ENCODE results near the gene CD200R1.
"Not testable (repeated sequence)": the region's sequence is repeated elsewhere in the genome, so short reads cannot be mapped to it uniquely, and the experiment has no call there.

The CD200R1 gene

GRCh38 chr3:112931736-112932521 lies 43.0 kb downstream of the CD200R1 start:
- no peaks in the 10 kb centered on the region for H3K9me3 ChIP-seq (ENCODE audit: control insufficient read depth, insufficient read depth, low read depth, low read length)
- H3K27ac ChIP-seq (ENCODE audit: low read depth, low read length) = no peak overlapping the region
- H3K4me1 ChIP-seq (ENCODE audit: control insufficient read depth, insufficient read depth, low read length) = no peaks in the 10 kb centered on the region
- no peaks in the 10 kb centered on the region for H3K27me3 ChIP-seq (ENCODE audit: control insufficient read depth, insufficient read depth, low read length)
- H3K36me3 ChIP-seq (ENCODE audit: control insufficient read depth, insufficient read depth, low read length) = no peaks in the 10 kb centered on the region
- H3K9ac ChIP-seq (ENCODE audit: low read length) = no peak overlapping the region
- no peak overlapping the region for H3K4me3 ChIP-seq (ENCODE audit: low read depth, low read length)

DNA sequence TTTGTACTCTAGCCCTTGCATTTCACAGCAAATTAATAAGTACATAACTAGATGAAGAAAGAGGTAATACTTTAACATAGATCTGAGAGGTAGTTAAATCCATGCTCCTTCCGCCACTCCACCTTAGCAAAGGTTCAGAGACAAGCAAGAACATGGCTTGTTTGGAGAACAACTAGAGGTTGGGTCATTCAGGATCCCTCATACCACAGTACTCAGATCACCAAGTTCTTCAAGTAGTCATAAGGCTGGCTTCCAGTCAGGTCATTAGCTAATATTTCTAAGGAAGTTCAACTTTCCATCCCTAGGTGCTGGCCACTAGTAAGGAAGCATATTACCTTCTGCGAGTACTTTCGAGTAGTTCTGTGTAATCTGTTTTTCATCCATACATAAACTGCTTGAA lies 44.1 kb downstream of the CD200R1 start:
- H3K4me3 ChIP-seq (ENCODE audit: low read depth, low read length) = no peak overlapping the region
- no peaks in the 10 kb centered on the region for H3K9me3 ChIP-seq (ENCODE audit: control insufficient read depth, insufficient read depth, low read depth, low read length)
- no peaks in the 10 kb centered on the region for H3K36me3 ChIP-seq (ENCODE audit: control insufficient read depth, insufficient read depth, low read length)
- H3K27me3 ChIP-seq (ENCODE audit: control insufficient read depth, insufficient read depth, low read length) = no peaks in the 10 kb centered on the region
- no peaks in the 10 kb centered on the region for H3K4me1 ChIP-seq (ENCODE audit: control insufficient read depth, insufficient read depth, low read length)
- H3K9ac ChIP-seq (ENCODE audit: low read length) = no peak overlapping the region
- no peak overlapping the region for H3K27ac ChIP-seq (ENCODE audit: low read depth, low read length)

DNA sequence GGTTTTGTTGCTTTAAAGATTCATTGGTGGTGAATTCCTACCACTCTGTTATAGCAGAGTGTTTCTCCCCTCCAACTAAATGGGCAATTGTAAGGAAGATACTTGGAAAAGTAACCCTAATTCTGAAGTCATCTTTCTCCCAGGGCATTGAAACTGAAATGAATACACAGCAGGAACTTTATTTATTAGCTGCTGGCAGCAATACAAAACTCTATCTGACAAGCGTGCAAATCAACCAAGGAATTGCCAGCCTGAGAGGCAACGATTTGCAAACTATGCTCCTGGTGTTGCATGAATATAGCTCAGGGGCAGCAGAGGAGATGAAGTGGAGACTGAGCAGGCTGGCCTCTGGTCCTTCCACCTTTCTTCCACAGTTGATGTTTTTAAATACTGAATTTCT lies 48.9 kb downstream of the CD200R1 start:
- no peak overlapping the region for H3K4me3 ChIP-seq (ENCODE audit: low read depth, low read length)
- H3K27me3 ChIP-seq (ENCODE audit: control insufficient read depth, insufficient read depth, low read length) = no peaks in the 10 kb centered on the region
- no peaks in the 10 kb centered on the region for H3K4me1 ChIP-seq (ENCODE audit: control insufficient read depth, insufficient read depth, low read length)
- no peak overlapping the region for H3K9ac ChIP-seq (ENCODE audit: low read length)
- H3K9me3 ChIP-seq (ENCODE audit: control insufficient read depth, insufficient read depth, low read depth, low read length) = no peaks in the 10 kb centered on the region
- H3K36me3 ChIP-seq (ENCODE audit: control insufficient read depth, insufficient read depth, low read length) = no peaks in the 10 kb centered on the region
- H3K27ac ChIP-seq (ENCODE audit: low read depth, low read length) = no peak overlapping the region

DNA sequence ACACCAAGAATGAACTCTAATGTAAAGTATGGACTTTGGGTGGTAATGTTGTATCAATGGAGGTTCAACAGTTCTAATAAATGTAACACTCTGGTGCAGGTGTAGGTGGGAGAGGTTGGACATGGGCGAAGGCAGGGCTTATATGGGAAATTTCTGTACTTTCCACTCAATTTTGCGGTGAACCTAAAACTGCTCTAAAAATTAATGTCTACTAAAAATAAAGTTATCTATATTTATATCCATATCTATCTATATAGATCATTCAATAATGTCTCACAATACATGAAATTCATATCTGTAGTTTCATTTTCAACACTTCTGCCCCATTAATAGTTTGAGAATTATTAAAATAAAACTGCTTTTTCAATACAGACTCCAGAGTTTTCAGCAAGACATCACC lies 49.3 kb downstream of the CD200R1 start:
- H3K27ac ChIP-seq (ENCODE audit: low read depth, low read length) = no peak overlapping the region
- no peaks in the 10 kb centered on the region for H3K36me3 ChIP-seq (ENCODE audit: control insufficient read depth, insufficient read depth, low read length)
- H3K27me3 ChIP-seq (ENCODE audit: control insufficient read depth, insufficient read depth, low read length) = no peaks in the 10 kb centered on the region

DNA sequence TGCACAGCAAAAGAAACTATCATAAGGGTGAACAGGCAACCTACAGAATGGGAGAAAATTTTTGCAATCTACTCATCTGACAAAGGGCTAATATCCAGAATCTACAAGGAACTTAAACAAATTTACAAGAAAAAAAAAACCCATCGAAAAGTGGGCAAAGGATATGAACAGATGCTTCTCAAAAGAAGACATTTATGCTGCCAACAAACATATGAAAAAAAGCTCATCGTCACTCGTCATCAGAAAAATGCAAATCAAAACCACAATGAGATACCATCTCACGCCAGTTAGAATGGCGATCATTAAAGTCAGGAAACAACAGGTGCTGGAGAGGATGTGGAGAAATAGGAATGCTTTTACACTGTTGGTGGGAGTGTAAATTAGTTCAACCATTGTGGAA lies 55.4 kb downstream of the CD200R1 start:
- H3K9me3 ChIP-seq (ENCODE audit: control insufficient read depth, insufficient read depth, low read depth, low read length); H3K4me3 ChIP-seq (ENCODE audit: low read depth, low read length); H3K9ac ChIP-seq (ENCODE audit: low read length); H3K36me3 ChIP-seq (ENCODE audit: control insufficient read depth, insufficient read depth, low read length); H3K27me3 ChIP-seq (ENCODE audit: control insufficient read depth, insufficient read depth, low read length); H3K4me1 ChIP-seq (ENCODE audit: control insufficient read depth, insufficient read depth, low read length); H3K27ac ChIP-seq (ENCODE audit: low read depth, low read length): not testable (repeated sequence)

More for the DNA sequence above, 49.3 kb downstream of the CD200R1 start:
- H3K9me3 ChIP-seq (ENCODE audit: control insufficient read depth, insufficient read depth, low read depth, low read length) = no peaks in the 10 kb centered on the region
- no peaks in the 10 kb centered on the region for H3K4me1 ChIP-seq (ENCODE audit: control insufficient read depth, insufficient read depth, low read length)
- no peak overlapping the region for H3K4me3 ChIP-seq (ENCODE audit: low read depth, low read length)
- no peak overlapping the region for H3K9ac ChIP-seq (ENCODE audit: low read length)

DNA sequence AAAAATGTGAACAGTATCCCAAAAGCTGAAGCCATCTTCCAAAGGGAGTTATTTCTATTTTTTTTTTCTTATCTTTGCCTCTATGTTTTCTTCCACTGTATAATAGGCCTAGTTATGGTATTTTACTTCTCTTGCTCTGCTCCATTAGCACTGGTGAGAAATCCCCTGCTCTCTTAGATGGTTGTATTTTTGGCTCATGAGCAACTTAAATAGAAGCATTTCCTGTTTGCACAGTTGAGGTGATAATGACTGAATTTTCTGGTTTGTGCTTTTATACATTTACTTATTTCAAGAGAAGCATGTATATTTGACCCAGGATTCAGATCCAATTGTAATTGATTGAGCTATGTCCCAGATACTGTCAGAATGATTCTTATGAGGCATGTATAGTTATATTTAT lies 66.7 kb downstream of the CD200R1 start:
- no peaks in the 10 kb centered on the region for H3K36me3 ChIP-seq (ENCODE audit: control insufficient read depth, insufficient read depth, low read length)
- no peak overlapping the region for H3K4me3 ChIP-seq (ENCODE audit: low read depth, low read length)
- no peak overlapping the region for H3K27ac ChIP-seq (ENCODE audit: low read depth, low read length)
- no peaks in the 10 kb centered on the region for H3K4me1 ChIP-seq (ENCODE audit: control insufficient read depth, insufficient read depth, low read length)
- H3K27me3 ChIP-seq (ENCODE audit: control insufficient read depth, insufficient read depth, low read length) = no peaks in the 10 kb centered on the region
- peaks cover 7% of the 10 kb centered on the region for H3K9me3 ChIP-seq (ENCODE audit: control insufficient read depth, insufficient read depth, low read depth, low read length)
- no peak overlapping the region for H3K9ac ChIP-seq (ENCODE audit: low read length)

- Histone ChIP-seq H3K36me3 (ENCODE audit: control insufficient read depth, insufficient read depth, low read length) (no peaks in the 10 kb centered on the region), H3K9me3 (ENCODE audit: control insufficient read depth, insufficient read depth, low read depth, low read length) (peaks cover 13% of the 10 kb centered on the region), H3K4me3 (ENCODE audit: low read depth, low read length) (no peak overlapping the region), H3K4me1 (ENCODE audit: control insufficient read depth, insufficient read depth, low read length) (no peaks in the 10 kb centered on the region), H3K27ac (ENCODE audit: low read depth, low read length) (no peak overlapping the region), H3K9ac (ENCODE audit: low read length) (no peak overlapping the region), H3K27me3 (ENCODE audit: control insufficient read depth, insufficient read depth, low read length) (no peaks in the 10 kb centered on the region)
These were observed 70.1 kb downstream of the CD200R1 start for GRCh38 chr3:112904786-112905185.

DNA sequence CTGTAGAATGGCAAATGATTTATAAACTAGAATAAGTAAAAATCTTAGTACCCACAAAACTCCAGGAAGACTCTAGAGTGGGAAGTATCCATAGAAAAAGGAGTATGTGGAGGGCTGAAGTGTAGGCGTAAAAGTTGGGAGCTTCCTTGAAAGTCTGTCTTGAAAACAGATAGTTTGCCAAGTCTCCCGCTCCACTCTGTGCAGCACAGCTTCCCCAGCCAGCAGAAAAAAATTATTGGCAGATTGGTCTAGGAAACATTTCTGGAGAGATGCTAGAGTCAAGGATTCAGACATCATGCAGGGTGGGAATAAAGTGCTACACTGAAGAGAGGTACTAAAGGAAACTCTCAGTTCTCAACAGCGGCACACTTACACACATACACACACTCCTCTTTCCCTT lies 74.8 kb downstream of the CD200R1 start:
- peaks cover 13% of the 10 kb centered on the region for H3K9me3 ChIP-seq (ENCODE audit: control insufficient read depth, insufficient read depth, low read depth, low read length)
- H3K4me1 ChIP-seq (ENCODE audit: control insufficient read depth, insufficient read depth, low read length) = peaks cover 18% of the 10 kb centered on the region
- no peak overlapping the region for H3K27ac ChIP-seq (ENCODE audit: low read depth, low read length)
- H3K9ac ChIP-seq (ENCODE audit: low read length) = no peak overlapping the region
- no peak overlapping the region for H3K4me3 ChIP-seq (ENCODE audit: low read depth, low read length)
- H3K27me3 ChIP-seq (ENCODE audit: control insufficient read depth, insufficient read depth, low read length) = no peaks in the 10 kb centered on the region
- H3K36me3 ChIP-seq (ENCODE audit: control insufficient read depth, insufficient read depth, low read length) = no peaks in the 10 kb centered on the region

DNA sequence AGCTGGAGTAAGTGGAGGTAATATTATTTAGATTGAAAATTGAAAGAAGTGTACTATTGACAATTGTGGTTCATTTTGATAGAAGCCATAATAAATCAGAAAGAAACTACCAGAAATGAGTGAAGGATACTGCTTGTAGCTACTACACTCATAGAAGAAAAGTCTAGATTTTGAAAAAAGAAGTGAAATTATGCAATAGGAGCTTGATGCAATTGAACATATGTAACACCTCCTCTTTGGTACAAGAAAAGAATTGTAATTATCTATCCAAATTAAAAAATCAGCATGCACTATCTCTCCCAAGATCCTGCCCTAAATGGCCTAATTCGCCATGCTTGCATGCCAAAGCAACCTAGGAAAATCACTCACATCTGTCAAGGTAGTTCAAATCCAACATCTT lies 77.1 kb downstream of the CD200R1 start:
- Histone ChIP-seq H3K27me3 (ENCODE audit: control insufficient read depth, insufficient read depth, low read length) (no peaks in the 10 kb centered on the region), H3K36me3 (ENCODE audit: control insufficient read depth, insufficient read depth, low read length) (no peaks in the 10 kb centered on the region), H3K9ac (ENCODE audit: low read length) (no peak overlapping the region), H3K27ac (ENCODE audit: low read depth, low read length) (no peak overlapping the region), H3K4me1 (ENCODE audit: control insufficient read depth, insufficient read depth, low read length) (peaks cover 27% of the 10 kb centered on the region), H3K9me3 (ENCODE audit: control insufficient read depth, insufficient read depth, low read depth, low read length) (0 out of 2 replicates have a peak, but pooled peaks cover under 1% of the 10 kb centered on the region), H3K4me3 (ENCODE audit: low read depth, low read length) (no peak overlapping the region)

GRCh38 chr3:112894258-112894657 lies 80.6 kb downstream of the CD200R1 start:
- H3K4me3 ChIP-seq (ENCODE audit: low read depth, low read length) = no peak overlapping the region
- H3K27me3 ChIP-seq (ENCODE audit: control insufficient read depth, insufficient read depth, low read length) = no peaks in the 10 kb centered on the region
- peaks cover 33% of the 10 kb centered on the region for H3K4me1 ChIP-seq (ENCODE audit: control insufficient read depth, insufficient read depth, low read length)
- no peak overlapping the region for H3K27ac ChIP-seq (ENCODE audit: low read depth, low read length)
- no peaks in the 10 kb centered on the region for H3K9me3 ChIP-seq (ENCODE audit: control insufficient read depth, insufficient read depth, low read depth, low read length)
- H3K9ac ChIP-seq (ENCODE audit: low read length) = peak overlapping the region; percentile 32
- no peaks in the 10 kb centered on the region for H3K36me3 ChIP-seq (ENCODE audit: control insufficient read depth, insufficient read depth, low read length)

- H3K4me1 ChIP-seq (ENCODE audit: control insufficient read depth, insufficient read depth, low read length) = peaks cover 17% of the 10 kb centered on the region
- no peaks in the 10 kb centered on the region for H3K27me3 ChIP-seq (ENCODE audit: control insufficient read depth, insufficient read depth, low read length)
- H3K36me3 ChIP-seq (ENCODE audit: control insufficient read depth, insufficient read depth, low read length) = no peaks in the 10 kb centered on the region
- no peak overlapping the region for H3K4me3 ChIP-seq (ENCODE audit: low read depth, low read length)
- H3K27ac ChIP-seq (ENCODE audit: low read depth, low read length) = no peak overlapping the region
- H3K9ac ChIP-seq (ENCODE audit: low read length) = no peak overlapping the region
- no peaks in the 10 kb centered on the region for H3K9me3 ChIP-seq (ENCODE audit: control insufficient read depth, insufficient read depth, low read depth, low read length)
These were observed 85.5 kb downstream of the CD200R1 start for GRCh38 chr3:112889357-112889756.
